ENCODE data around the gene BMPER.

The BMPER gene

GRCh38 chr7:33892945-33893344 is 12.4 kb upstream of the BMPER start:
- no peak for DNase-seq

- no peak for DNase-seq
Observed at GRCh38 chr7:33893377-33893776, 12.0 kb upstream of the BMPER start.

GRCh38 chr7:33895025-33895804 is 10.1 kb upstream of the BMPER start:
- DNase-seq = peak; percentile 50 to 68

GRCh38 chr7:33900501-33900900 is 4.8 kb upstream of the BMPER start:
- DNase-seq = no peak

- DNase-seq = no peak
Observed at GRCh38 chr7:33901199-33901598, 4.1 kb upstream of the BMPER start.

GRCh38 chr7:33901847-33902246 is 3.5 kb upstream of the BMPER start:
- no peak for DNase-seq

- DNase-seq = no peak
Observed at GRCh38 chr7:33902746-33903145, 2.6 kb upstream of the BMPER start.

- peak; percentile 11 to 14 for DNase-seq
Observed at GRCh38 chr7:33903791-33904680, 1.3 kb upstream of the BMPER start.

- peak in 1 of 2 experiments; percentile 5 for DNase-seq
Observed at GRCh38 chr7:33904681-33905388, 504 bp upstream of the BMPER start.

GRCh38 chr7:33906697-33907096 is 1.4 kb downstream of the BMPER start:
- no peak for DNase-seq

GRCh38 chr7:33907625-33908024 is 2.3 kb downstream of the BMPER start:
- DNase-seq = no peak

GRCh38 chr7:33909318-33909717 is 4.0 kb downstream of the BMPER start:
- DNase-seq = no peak

- no peak for DNase-seq
Observed at GRCh38 chr7:33909755-33910154, 4.4 kb downstream of the BMPER start.

GRCh38 chr7:33910756-33911155 is 5.4 kb downstream of the BMPER start:
- DNase-seq = no peak

- no peak for DNase-seq
Observed at GRCh38 chr7:33916357-33917081, 11.2 kb downstream of the BMPER start.

- no peak for DNase-seq
Observed at GRCh38 chr7:33917661-33918060, 12.3 kb downstream of the BMPER start.

- no peak for DNase-seq
Observed at GRCh38 chr7:33918438-33919143, 13.3 kb downstream of the BMPER start.

GRCh38 chr7:33919449-33919848 is 14.1 kb downstream of the BMPER start:
- DNase-seq = no peak

GRCh38 chr7:33921216-33921938 is 16.0 kb downstream of the BMPER start:
- no peak for DNase-seq

- DNase-seq = no peak
Observed at GRCh38 chr7:33922820-33923219, 17.5 kb downstream of the BMPER start.
